GM18507 (cell line): ENCODE results near the gene CADM1.
A peak's percentile ranks its signal among the peaks of the same experiment; 100 is the strongest.

ENCODE experiments used
- DNase-seq: peaks from one replicate; pipeline ENCODE4 v3.0.0; 2011; ENCODE audit warnings: low read depth; ENCODE audit not compliant: insufficient read length; ENCODE audit errors: extremely low spot score
- FAIRE-seq: peaks from 2 replicates; lab custom pipeline; 2011; peaks lifted over from hg19 to GRCh38; lab: Jason Lieb, UNC

CADM1 gene

GRCh38 chr11:115206365-115207022 lies 297.7 kb downstream of the CADM1 start:
- FAIRE-seq (no peak), DNase-seq (no peak)

- FAIRE-seq = no peak
Measured at GRCh38 chr11:115202900-115203552, 301.2 kb downstream of the CADM1 start.

GRCh38 chr11:115202074-115202473 lies 302.1 kb downstream of the CADM1 start:
- DNase-seq (no peak), FAIRE-seq (no peak)

More at GRCh38 chr11:115202900-115203552, 301.2 kb downstream of the CADM1 start:
- no peak for DNase-seq

- DNase-seq = no peak
- FAIRE-seq = no peak
Measured at GRCh38 chr11:115201111-115201792, 303.0 kb downstream of the CADM1 start.

GRCh38 chr11:115199481-115200069 lies 304.6 kb downstream of the CADM1 start:
- FAIRE-seq = no peak
- no peak for DNase-seq

- FAIRE-seq (no peak), DNase-seq (no peak)
Measured at GRCh38 chr11:115198321-115198741, 305.9 kb downstream of the CADM1 start.

GRCh38 chr11:115197433-115197832 lies 306.8 kb downstream of the CADM1 start:
- FAIRE-seq = no peak
- no peak for DNase-seq

- DNase-seq = no peak
- no peak for FAIRE-seq
Measured at GRCh38 chr11:115197031-115197430, 307.2 kb downstream of the CADM1 start.

GRCh38 chr11:115194802-115195110 lies 309.5 kb downstream of the CADM1 start:
- no peak for DNase-seq
- no peak for FAIRE-seq

GRCh38 chr11:115193914-115194801 lies 310.1 kb downstream of the CADM1 start:
- FAIRE-seq (peak; percentile 74), DNase-seq (peak; percentile 5)

- DNase-seq = no peak
- FAIRE-seq = no peak
Measured at GRCh38 chr11:115191761-115192160, 312.5 kb downstream of the CADM1 start.

- no peak for FAIRE-seq
Measured at GRCh38 chr11:115190196-115190595, 314.0 kb downstream of the CADM1 start.

GRCh38 chr11:115188898-115189278 lies 315.3 kb downstream of the CADM1 start:
- DNase-seq = no peak
- FAIRE-seq = no peak

More at GRCh38 chr11:115190196-115190595, 314.0 kb downstream of the CADM1 start:
- no peak for DNase-seq

- FAIRE-seq (no peak), DNase-seq (no peak)
Measured at GRCh38 chr11:115188188-115188897, 315.9 kb downstream of the CADM1 start.

GRCh38 chr11:115185931-115186330 lies 318.3 kb downstream of the CADM1 start:
- no peak for FAIRE-seq

GRCh38 chr11:115185507-115185906 lies 318.7 kb downstream of the CADM1 start:
- DNase-seq = no peak
- FAIRE-seq = no peak

More at GRCh38 chr11:115185931-115186330, 318.3 kb downstream of the CADM1 start:
- no peak for DNase-seq

- no peak for FAIRE-seq
Measured at GRCh38 chr11:115184901-115185300, 319.3 kb downstream of the CADM1 start.

GRCh38 chr11:115183830-115184229 lies 320.4 kb downstream of the CADM1 start:
- FAIRE-seq (no peak), DNase-seq (no peak)

More at GRCh38 chr11:115184901-115185300, 319.3 kb downstream of the CADM1 start:
- DNase-seq = no peak

- FAIRE-seq (no peak), DNase-seq (no peak)
Measured at GRCh38 chr11:115183136-115183535, 321.1 kb downstream of the CADM1 start.
